Memory B cell (primary cell): Measurements from ENCODE around the gene RASIP1.

ENCODE experiments used
- ATAC-seq: fragments of 150-1000 bp; cut with Tn5 transposase; 2 replicates; pipeline ENCODE4 v1.10.0; 2021; ENCODE audit warnings: low read depth, mild to moderate bottlenecking, moderate library complexity
- DNase-seq, 2 donors: peaks; one replicate each; pipeline ENCODE4 v3.0.0; 2022; ENCODE audit warnings: low spot score in 2 of 2
- H3K27ac Mint-ChIP-seq: one replicate; pipeline ENCODE4 v1.8.0; 2022; ENCODE audit warnings: mild to moderate bottlenecking, moderate library complexity, mixed read lengths
- H3K27me3 Mint-ChIP-seq: one replicate; pipeline ENCODE4 v1.8.0; 2022; ENCODE audit warnings: mixed read lengths
- H3K36me3 Mint-ChIP-seq: one replicate; pipeline ENCODE4 v1.8.0; 2022; ENCODE audit warnings: mild to moderate bottlenecking, mixed read lengths
- H3K4me1 Mint-ChIP-seq: one replicate; pipeline ENCODE4 v1.8.0; 2022; ENCODE audit warnings: mixed read lengths
- H3K4me3 Mint-ChIP-seq: one replicate; pipeline ENCODE4 v1.8.0; 2022; ENCODE audit warnings: mild to moderate bottlenecking, moderate library complexity, mixed read lengths
- H3K9me3 Mint-ChIP-seq: one replicate; pipeline ENCODE4 v1.8.0; 2022; ENCODE audit warnings: mixed read lengths

Gene RASIP1

DNA sequence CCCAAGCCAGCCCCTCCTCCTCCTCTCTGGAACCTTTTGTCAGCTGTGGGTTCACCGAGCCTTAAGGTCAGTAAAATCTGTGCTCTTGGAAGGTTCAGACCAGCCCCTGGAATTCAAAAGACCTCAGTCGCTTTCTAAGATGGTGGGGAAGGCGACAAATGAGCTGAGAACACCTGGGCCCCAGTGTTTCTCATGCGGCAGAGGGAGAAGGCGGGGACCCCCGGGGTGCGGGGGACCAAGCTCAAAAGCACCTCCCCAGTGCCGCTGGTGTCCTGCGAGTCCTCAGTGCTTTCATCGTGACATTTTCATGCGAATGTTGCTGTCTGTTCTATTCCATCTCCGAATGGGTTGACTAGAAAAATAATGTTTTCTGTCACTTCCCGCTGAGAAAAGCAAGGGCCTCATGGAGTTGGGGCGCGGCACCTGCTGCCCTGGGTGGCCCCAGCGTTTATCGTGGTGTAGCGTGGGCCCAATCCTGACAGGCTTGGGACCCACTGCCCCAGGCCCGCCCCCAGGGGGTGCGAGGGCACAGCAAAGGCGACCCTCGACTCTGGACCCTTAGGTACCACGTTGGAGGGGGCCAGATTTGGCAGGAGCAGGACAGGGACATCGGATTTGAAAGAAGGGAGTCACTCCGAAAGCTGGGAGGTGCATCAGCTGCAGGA is 66.8 kb downstream of the RASIP1 start:
- Mint-ChIP-seq H3K27ac (no peak overlapping the region), H3K4me3 (no peak overlapping the region)

DNA sequence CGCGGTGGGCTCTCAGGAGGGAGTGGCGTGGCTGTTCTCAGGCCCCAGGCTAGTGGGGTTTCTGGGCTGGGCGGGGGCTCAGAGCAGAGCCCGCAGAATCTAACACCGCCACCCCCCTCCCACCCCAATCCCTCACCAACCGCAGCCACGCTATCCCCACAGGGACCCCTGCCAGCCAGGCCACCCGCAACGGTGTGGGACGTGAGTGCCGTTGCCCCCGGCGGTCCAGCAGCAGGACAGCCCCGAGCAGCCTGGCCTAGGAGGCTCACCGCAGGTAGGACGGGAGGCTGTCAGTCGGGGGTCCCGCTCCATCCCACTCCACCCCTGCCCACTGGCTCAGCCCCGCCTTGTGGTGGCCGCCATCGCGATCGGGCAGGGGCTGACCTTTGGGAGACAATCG is 67.4 kb downstream of the RASIP1 start, which contains the start of gene NTN5:
Gene NTN5 (minus strand): TSS at position 24 of the 400 bp plus-strand sequence. CDS start 2,031 bp downstream, outside the sequence.
- peaks cover 16% of the 10 kb centered on the region for H3K4me1 Mint-ChIP-seq
- H3K4me3 Mint-ChIP-seq, result no peak within 1 kb of the TSS
- DNase-seq (no peak), ATAC-seq (no peak)
- H3K27ac Mint-ChIP-seq, result no peak within 1 kb of the TSS
- peaks cover 8% of the 10 kb centered on the region for H3K9me3 Mint-ChIP-seq
- H3K36me3 Mint-ChIP-seq, result no peaks in the 10 kb centered on the region
- peaks cover 2% of the 10 kb centered on the region for H3K27me3 Mint-ChIP-seq

More for the DNA sequence above, 66.8 kb downstream of the RASIP1 start:
- ATAC-seq (no peak), DNase-seq (no peak)
- Mint-ChIP-seq H3K27me3 (peaks cover 2% of the 10 kb centered on the region), H3K4me1 (peaks cover 16% of the 10 kb centered on the region), H3K36me3 (no peaks in the 10 kb centered on the region), H3K9me3 (peaks cover 8% of the 10 kb centered on the region)

DNA sequence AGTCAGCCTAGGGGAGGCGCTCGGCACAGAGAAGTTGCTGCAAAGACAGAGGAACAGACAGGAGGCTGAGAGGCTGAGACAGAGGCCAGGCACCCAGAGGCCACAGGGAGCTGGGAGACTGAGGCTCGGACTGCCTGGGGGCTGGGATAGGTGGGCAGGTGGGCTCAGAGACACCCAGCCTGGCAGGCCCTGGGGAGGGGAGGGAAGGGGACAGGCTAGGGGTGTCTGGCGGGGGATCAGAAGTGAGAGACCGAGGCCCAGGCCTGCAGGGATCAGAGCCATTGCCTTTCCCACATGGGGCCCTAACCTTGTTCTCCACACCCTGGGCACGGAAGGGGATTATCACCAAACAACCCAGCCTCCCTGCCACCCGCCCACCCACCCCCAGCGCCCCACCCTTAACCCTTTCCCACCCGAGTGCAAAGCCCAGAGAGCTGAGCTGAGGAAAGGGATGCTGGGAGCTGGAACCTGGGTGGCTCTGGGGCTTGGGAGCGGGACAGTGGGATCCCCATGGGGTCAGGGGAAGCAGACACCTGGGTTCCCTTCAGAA is 68.9 kb downstream of the RASIP1 start:
- no peaks in the 10 kb centered on the region for H3K36me3 Mint-ChIP-seq
- DNase-seq (no peak), ATAC-seq (no peak)
- no peak overlapping the region for H3K4me3 Mint-ChIP-seq
- no peak overlapping the region for H3K27ac Mint-ChIP-seq
- H3K4me1 Mint-ChIP-seq, result peaks cover 16% of the 10 kb centered on the region
- H3K27me3 Mint-ChIP-seq, result peaks cover 2% of the 10 kb centered on the region
- H3K9me3 Mint-ChIP-seq, result peaks cover 8% of the 10 kb centered on the region

DNA sequence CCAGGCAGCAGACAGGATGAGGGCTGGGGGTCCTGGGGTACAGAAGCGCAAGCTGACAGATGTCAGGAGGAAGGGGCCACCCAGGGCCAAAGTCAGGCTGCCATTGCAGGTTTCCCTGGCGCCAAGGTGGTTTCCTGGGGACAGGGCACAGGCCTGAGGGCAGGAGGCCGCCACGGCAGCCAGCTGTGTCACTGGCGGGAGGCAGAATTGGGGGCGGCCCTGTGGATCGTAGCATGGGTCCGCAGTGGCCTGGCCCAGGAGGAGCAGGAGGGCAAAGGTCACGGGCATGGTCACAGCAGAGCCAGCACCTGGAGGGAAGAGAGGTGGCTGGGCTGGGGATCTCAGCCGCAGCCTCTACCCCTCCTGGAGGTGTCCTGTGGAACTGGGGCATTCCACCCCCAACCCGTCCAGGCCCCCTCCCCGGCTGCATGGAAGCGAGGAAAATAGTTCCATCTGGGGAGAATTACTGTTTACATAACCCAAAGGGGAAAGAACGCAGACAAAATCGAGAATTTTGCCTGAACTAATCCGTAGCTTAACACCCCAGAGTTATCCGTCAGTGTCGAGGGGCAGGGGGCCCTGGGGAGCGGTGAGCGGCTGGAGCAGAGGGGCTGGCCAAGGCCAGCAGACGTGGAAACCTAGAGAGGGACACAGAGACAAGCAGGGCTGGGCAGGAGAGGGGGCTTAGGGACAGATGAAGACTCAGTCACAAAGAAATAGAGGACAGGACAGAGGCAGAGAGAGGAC is 69.5 kb downstream of the RASIP1 start:
- Mint-ChIP-seq H3K4me3 (no peak overlapping the region), H3K27ac (no peak overlapping the region), H3K27me3 (peaks cover 2% of the 10 kb centered on the region), H3K9me3 (peaks cover 8% of the 10 kb centered on the region), H3K4me1 (peaks cover 16% of the 10 kb centered on the region), H3K36me3 (no peaks in the 10 kb centered on the region)
- DNase-seq, result no peak
- no peak for ATAC-seq
